Measurements from ENCODE around the gene DNAH12. TPM values are rescaled to one million over a fixed set of nuclear protein-coding genes. Genes with fewer than 3 reads are reported as not detected.
"Not testable (repeated sequence)": the region's sequence is repeated elsewhere in the genome, so short reads cannot be mapped to it uniquely, and the experiment has no call there.

Gene DNAH12
- total RNA-seq, 6 experiments from 2014 or later: 0.05 to 0.07 (median 0.05) TPM; not detected in 1

GRCh38 chr3:57497904-57498303, 46.2 kb downstream of the DNAH12 start:
- DNase-seq: no peak
- no peak overlapping the region for H3K4me3 Mint-ChIP-seq
- H3K36me3 Mint-ChIP-seq (ENCODE audit: low read depth): no peaks in the 10 kb centered on the region
- TF ChIP-seq CTCF (IDR thresholded peaks at IDR 0.05): no peak
- no peaks in the 10 kb centered on the region for H3K9me3 Mint-ChIP-seq
- no peaks in the 10 kb centered on the region for H3K4me1 Mint-ChIP-seq (ENCODE audit: low read depth)
- H3K27ac Mint-ChIP-seq: no peak overlapping the region
- H3K27me3 Mint-ChIP-seq (ENCODE audit: insufficient read depth): peaks cover 9% of the 10 kb centered on the region; the same call in 1 of the 2 replicates

- Mint-ChIP-seq H3K27me3 (ENCODE audit: insufficient read depth) (peaks cover 6% of the 10 kb centered on the region), H3K4me3 (no peak overlapping the region), H3K36me3 (ENCODE audit: low read depth) (no peaks in the 10 kb centered on the region), H3K27ac (no peak overlapping the region), H3K9me3 (peaks cover 2% of the 10 kb centered on the region; the same call in 1 of the 2 replicates), H3K4me1 (ENCODE audit: low read depth) (no peaks in the 10 kb centered on the region)
- no peak for DNase-seq
- no peak for TF ChIP-seq CTCF (IDR thresholded peaks at IDR 0.05)
Observed at GRCh38 chr3:57484563-57484962, 59.6 kb downstream of the DNAH12 start.

- not testable (repeated sequence) for H3K4me1 Mint-ChIP-seq (ENCODE audit: low read depth); H3K27me3 Mint-ChIP-seq (ENCODE audit: insufficient read depth); H3K4me3 Mint-ChIP-seq; H3K27ac Mint-ChIP-seq; H3K36me3 Mint-ChIP-seq (ENCODE audit: low read depth); DNase-seq
- peaks cover 20% of the 10 kb centered on the region for H3K9me3 Mint-ChIP-seq
Observed at GRCh38 chr3:57477193-57477592, 67.0 kb downstream of the DNAH12 start.

GRCh38 chr3:57464801-57465200, 79.3 kb downstream of the DNAH12 start:
- TF ChIP-seq CTCF (IDR thresholded peaks at IDR 0.05): peak; percentile 37; the same call in 1 of the 2 replicates
- Mint-ChIP-seq H3K36me3 (ENCODE audit: low read depth) (no peaks in the 10 kb centered on the region), H3K4me1 (ENCODE audit: low read depth) (no peaks in the 10 kb centered on the region), H3K27me3 (ENCODE audit: insufficient read depth) (peaks cover 6% of the 10 kb centered on the region), H3K9me3 (no peaks in the 10 kb centered on the region), H3K4me3 (no peak overlapping the region), H3K27ac (no peak overlapping the region)
- DNase-seq: no peak

- no peak overlapping the region for H3K27ac Mint-ChIP-seq
- H3K36me3 Mint-ChIP-seq (ENCODE audit: low read depth): no peaks in the 10 kb centered on the region
- DNase-seq: no peak
- no peaks in the 10 kb centered on the region for H3K4me1 Mint-ChIP-seq (ENCODE audit: low read depth)
- H3K27me3 Mint-ChIP-seq (ENCODE audit: insufficient read depth): peaks cover 6% of the 10 kb centered on the region
- TF ChIP-seq CTCF (IDR thresholded peaks at IDR 0.05): no peak
- H3K9me3 Mint-ChIP-seq: no peaks in the 10 kb centered on the region
- no peak overlapping the region for H3K4me3 Mint-ChIP-seq
Observed at GRCh38 chr3:57464011-57464410, 80.1 kb downstream of the DNAH12 start.

- H3K4me1 Mint-ChIP-seq (ENCODE audit: low read depth): peaks cover 19% of the 10 kb centered on the region
- no peak overlapping the region for H3K27ac Mint-ChIP-seq
- no peak for DNase-seq
- no peaks in the 10 kb centered on the region for H3K36me3 Mint-ChIP-seq (ENCODE audit: low read depth)
- no peak for TF ChIP-seq CTCF (IDR thresholded peaks at IDR 0.05)
- peaks cover 9% of the 10 kb centered on the region for H3K27me3 Mint-ChIP-seq (ENCODE audit: insufficient read depth)
- no peaks in the 10 kb centered on the region for H3K9me3 Mint-ChIP-seq
- no peak overlapping the region for H3K4me3 Mint-ChIP-seq
Observed at GRCh38 chr3:57451150-57451846, 92.8 kb downstream of the DNAH12 start.

GRCh38 chr3:57449276-57449847, 94.8 kb downstream of the DNAH12 start:
- H3K9me3 Mint-ChIP-seq; H3K36me3 Mint-ChIP-seq (ENCODE audit: low read depth); H3K27ac Mint-ChIP-seq; H3K4me3 Mint-ChIP-seq; H3K27me3 Mint-ChIP-seq (ENCODE audit: insufficient read depth); DNase-seq: not testable (repeated sequence)
- peaks cover 25% of the 10 kb centered on the region for H3K4me1 Mint-ChIP-seq (ENCODE audit: low read depth)

- H3K36me3 Mint-ChIP-seq (ENCODE audit: low read depth); H3K9me3 Mint-ChIP-seq; DNase-seq; H3K27me3 Mint-ChIP-seq (ENCODE audit: insufficient read depth); H3K27ac Mint-ChIP-seq; H3K4me3 Mint-ChIP-seq: not testable (repeated sequence)
- H3K4me1 Mint-ChIP-seq (ENCODE audit: low read depth): peaks cover 25% of the 10 kb centered on the region
Observed at GRCh38 chr3:57448489-57448888, 95.7 kb downstream of the DNAH12 start.

All from HFFc6 (cell line).